HepG2 (cell line): ENCODE data around the gene NMT2. TPM values are rescaled to one million over a fixed set of nuclear protein-coding genes. Genes with fewer than 3 reads are reported as not detected.

Source experiments
- ADNP ChIP-seq: sonication (generic); formaldehyde crosslinking; IDR thresholded peaks from 2 replicates; pipeline ENCODE4 v1.4.0; 2020; ENCODE audit warnings: missing genetic modification reagents
- FOXJ3 ChIP-seq: sonication (generic); formaldehyde crosslinking; IDR thresholded peaks from 2 replicates; pipeline ENCODE4 v1.4.0; 2020; ENCODE audit warnings: missing genetic modification reagents, mild to moderate bottlenecking, borderline replicate concordance
- LCORL ChIP-seq, 2 experiments: fragments of 450-650 bp in 1 of 2; sonication (generic) in 1 of 2; formaldehyde crosslinking in 1 of 2; IDR thresholded peaks; 2 replicates each; pipeline versions ENCODE4 v1.5.0 to v1.6.1; 2017 to 2020; ENCODE audit warnings: antibody characterized with exemption in 1 of 2, missing genetic modification reagents in 1 of 2
- MXD3 ChIP-seq: IDR thresholded peaks from 2 replicates; pipeline ENCODE4 v1.6.1; 2016; ENCODE audit warnings: mild to moderate bottlenecking, missing biosample characterization, missing genetic modification reagents
- NBN ChIP-seq: fragments of 450-650 bp; conservative IDR thresholded peaks from 2 replicates; pipeline ENCODE4 v1.6.1; 2017
- NFAT5 ChIP-seq: sonication (generic); formaldehyde crosslinking; IDR thresholded peaks from 2 replicates; pipeline ENCODE4 v1.4.0; 2020; ENCODE audit warnings: missing genetic modification reagents
- NRL ChIP-seq: sonication (generic); formaldehyde crosslinking; IDR thresholded peaks from 2 replicates; pipeline ENCODE4 v1.5.0; 2020; ENCODE audit warnings: missing genetic modification reagents, mild to moderate bottlenecking, moderate library complexity, borderline replicate concordance
- PRDM10 ChIP-seq: sonication (generic); formaldehyde crosslinking; IDR thresholded peaks from 2 replicates; pipeline ENCODE4 v1.4.0; 2020; ENCODE audit warnings: low read depth, missing genetic modification reagents
- RFX3 ChIP-seq: IDR thresholded peaks from 2 replicates; pipeline ENCODE4 v1.6.1; 2016; ENCODE audit warnings: missing biosample characterization, missing genetic modification reagents
- SP1 ChIP-seq, 2 experiments: fragments of 450-650 bp in 1 of 2; sonication (generic) in 1 of 2; formaldehyde crosslinking in 1 of 2; IDR thresholded peaks; 2 replicates each; pipeline versions ENCODE4 v1.4.0 to v1.6.1; 2016 to 2020; ENCODE audit warnings: missing genetic modification reagents in 1 of 2
- SYNCRIP ChIP-seq: fragments of 200-400 bp; formaldehyde crosslinking; IDR thresholded peaks from 2 replicates; pipeline ENCODE4 v1.6.1; 2018; ENCODE audit warnings: mild to moderate bottlenecking, low read depth, low read length; ENCODE audit not compliant: insufficient read depth
- TOPORS ChIP-seq: sonication (generic); formaldehyde crosslinking; IDR thresholded peaks from 2 replicates; pipeline ENCODE4 v1.8.0; 2023; ENCODE audit warnings: mild to moderate bottlenecking, missing genetic modification reagents
- TRAFD1 ChIP-seq: sonication (generic); formaldehyde crosslinking; IDR thresholded peaks from 2 replicates; pipeline ENCODE4 v1.5.1; 2020; ENCODE audit warnings: missing genetic modification reagents, mild to moderate bottlenecking, borderline replicate concordance
- ZBTB1 ChIP-seq: sonication (generic); formaldehyde crosslinking; IDR thresholded peaks from 2 replicates; pipeline ENCODE4 v1.4.0; 2020; ENCODE audit warnings: missing genetic modification reagents, borderline replicate concordance
- ZNF432 ChIP-seq: sonication (generic); formaldehyde crosslinking; IDR thresholded peaks from 2 replicates; pipeline ENCODE4 v1.5.0; 2020; ENCODE audit warnings: missing genetic modification reagents, mild to moderate bottlenecking, borderline replicate concordance
- ZNF556 ChIP-seq: sonication (generic); formaldehyde crosslinking; IDR thresholded peaks from 2 replicates; pipeline ENCODE4 v1.4.0; 2020; ENCODE audit warnings: mild to moderate bottlenecking, missing genetic modification reagents, borderline replicate concordance
- ZNF747 ChIP-seq: sonication (generic); formaldehyde crosslinking; IDR thresholded peaks from 2 replicates; pipeline ENCODE4 v1.8.1; 2023; ENCODE audit warnings: missing genetic modification reagents, mild to moderate bottlenecking, borderline replicate concordance
- polyA plus RNA-seq, 8 experiments: library from polyadenylated mRNA; depleted of rRNA in 3 of 8; stranded (reverse) in 7 of 8; unstranded in 1 of 8; fragments of >200 nt; fragmentation: Illumina TruSeq in 4 of 8; extraction: Trizol in 4 of 8; gene quantifications; 2 replicates each; pipeline versions ENCODE4 v1.2.1 to v1.2.3, GENCODE V29; 2011 to 2016; ENCODE audit warnings: low read depth in 4 of 8, missing spikeins in 1 of 8, mixed read lengths in 1 of 8; ENCODE audit not compliant: insufficient read depth in 1 of 8
- total RNA-seq, 5 experiments: library from RNA; depleted of rRNA; stranded (reverse); fragments of >200 nt; fragmentation: Illumina TruSeq; extraction: Trizol; gene quantifications; 2 replicates each; pipeline ENCODE4 v1.2.3, GENCODE V29; 2016; ENCODE audit warnings: low read depth in 1 of 5

The NMT2 gene
- total and polyA plus RNA-seq, 2 of the 13 experiments (the other 11 are each of a cell fraction or from before 2014, with no cell fraction given) = 10.1 to 23.8 TPM

GRCh38 chr10:15167411-15168290, 842 bp downstream of the NMT2 start (continued):
- TF ChIP-seq ZNF432 (CRISPR knock-in tag) = no peak
- TF ChIP-seq RFX3 (CRISPR knock-in tag) = no peak
- no peak for TF ChIP-seq FOXJ3 (CRISPR knock-in tag)
- TF ChIP-seq TOPORS (CRISPR knock-in tag) = no peak
- no peak for TF ChIP-seq ADNP (CRISPR knock-in tag)
- TF ChIP-seq LCORL (IDR thresholded peaks at IDR 0.05) = no peak
- peak; percentile 51; the same call in 1 of the 2 replicates for TF ChIP-seq LCORL (CRISPR knock-in tag; IDR thresholded peaks at IDR 0.05)
- TF ChIP-seq SYNCRIP = no peak
- TF ChIP-seq NFAT5 (CRISPR knock-in tag) = no peak
- no peak for TF ChIP-seq ZBTB1 (CRISPR knock-in tag)
- no peak for TF ChIP-seq TRAFD1 (CRISPR knock-in tag)
- no peak for TF ChIP-seq ZNF747 (CRISPR knock-in tag)
- no peak for TF ChIP-seq NRL
- no peak for TF ChIP-seq ZNF556
- TF ChIP-seq NBN = no peak
- TF ChIP-seq MXD3 (CRISPR knock-in tag) = no peak
- no peak for TF ChIP-seq PRDM10 (CRISPR knock-in tag)
- no peak for TF ChIP-seq SP1 (IDR thresholded peaks at IDR 0.05)
- no peak for TF ChIP-seq SP1 (CRISPR knock-in tag; IDR thresholded peaks at IDR 0.05)
